ENCODE results near the gene TMEM245. TPM values are rescaled to one million over a fixed set of nuclear protein-coding genes. Genes with fewer than 3 reads are reported as not detected.

Gene TMEM245
- total and polyA plus RNA-seq, 9 donors: 28.1 to 102 (median 77.4) TPM

DNA sequence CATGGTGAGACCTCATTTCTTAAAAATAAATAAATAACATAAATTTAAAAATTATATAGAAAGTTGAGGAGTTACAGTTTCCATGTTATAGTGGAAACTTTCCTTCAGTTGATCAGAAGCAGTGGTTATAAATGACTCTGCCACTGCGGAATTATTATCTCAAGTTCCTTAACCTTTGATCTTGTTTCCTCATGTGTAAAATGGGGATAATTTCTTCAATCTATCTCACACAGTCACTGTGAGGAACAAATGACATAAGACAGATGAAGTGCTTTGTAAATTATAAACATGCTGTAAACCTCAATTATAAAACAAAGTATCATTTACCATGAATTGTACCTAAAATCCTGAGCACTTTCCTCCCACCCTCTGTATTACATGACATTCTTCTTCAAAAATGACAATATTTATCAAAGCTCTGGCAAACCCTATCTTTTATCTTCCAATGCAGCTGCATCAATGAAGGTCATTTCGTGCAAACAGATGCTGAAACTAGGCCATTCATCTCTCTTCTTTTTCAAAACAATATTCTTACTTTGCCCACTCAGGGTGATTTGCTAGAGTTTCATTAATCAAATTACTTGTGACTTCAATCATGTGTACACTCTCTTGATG, 46.8 kb downstream of the TMEM245 start:
- 12 to 42% (median 16%) methylated on average over 2 of the region's 2 CpGs for WGBS, 3 donors
- no peak for DNase-seq
- Histone ChIP-seq H3K9me3 (no peaks in the 10 kb centered on the region), H3K27ac (peak overlapping the region in 1 of 2 donors; percentile 54), H3K27me3 (no peaks in the 10 kb centered on the region), H3K4me1 (ENCODE audit: insufficient read depth) (peaks cover 5% of the 10 kb centered on the region), H3K36me3 (no peaks in the 10 kb centered on the region), H3K4me3 (no peak overlapping the region)
- intact Hi-C loops (cut with DNase I): no loop called here
- TF ChIP-seq EP300 (IDR thresholded peaks at IDR 0.05): no peak
- TF ChIP-seq CTCF (IDR thresholded peaks at IDR 0.05): no peak
- TF ChIP-seq POLR2A (IDR thresholded peaks at IDR 0.05): no peak

GRCh38 chr9:109072133-109072692, 47.5 kb downstream of the TMEM245 start:
- whole genome bisulfite sequencing, 3 donors: 20 to 35% (median 27%) methylated on average over 8 of the region's 8 CpGs
- intact Hi-C loops (cut with DNase I): no loop called here
- TF ChIP-seq CTCF (IDR thresholded peaks at IDR 0.05) (no peak), POLR2A (IDR thresholded peaks at IDR 0.05) (no peak), EP300 (IDR thresholded peaks at IDR 0.05) (no peak)
- H3K4me3 ChIP-seq: no peak overlapping the region
- peaks cover 5% of the 10 kb centered on the region for H3K4me1 ChIP-seq (ENCODE audit: insufficient read depth)
- H3K27me3 ChIP-seq: no peaks in the 10 kb centered on the region
- no peaks in the 10 kb centered on the region for H3K36me3 ChIP-seq
- H3K27ac ChIP-seq: peak overlapping the region in 1 of 2 donors; percentile 54
- H3K9me3 ChIP-seq: no peaks in the 10 kb centered on the region
- DNase-seq: peak in 1 of 5 donors; percentile 14

DNA sequence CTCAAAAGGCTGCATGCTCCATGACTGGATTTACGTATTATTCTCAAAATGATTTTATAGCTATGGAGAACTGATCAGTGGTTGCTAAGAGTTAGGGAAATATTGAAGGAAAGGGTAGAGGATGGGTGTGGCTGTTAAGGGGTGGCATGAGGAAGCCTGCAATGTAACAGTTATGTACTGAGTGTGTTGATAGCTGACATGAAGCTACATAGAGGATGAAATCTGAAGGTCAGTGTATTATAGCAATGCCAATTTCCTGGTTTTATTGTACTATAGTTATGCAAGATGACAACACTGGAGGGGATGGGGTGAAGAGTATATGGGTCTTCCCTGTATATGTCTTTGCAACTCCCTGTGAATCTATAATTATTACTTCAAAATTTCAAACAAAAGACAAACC, 51.0 kb downstream of the TMEM245 start:
- Histone ChIP-seq H3K4me3 (no peak overlapping the region), H3K27me3 (no peaks in the 10 kb centered on the region), H3K27ac (no peak overlapping the region), H3K9me3 (no peaks in the 10 kb centered on the region), H3K4me1 (ENCODE audit: insufficient read depth) (peaks cover 6% of the 10 kb centered on the region), H3K36me3 (no peaks in the 10 kb centered on the region)
- intact Hi-C loops (cut with DNase I): no loop called here
- DNase-seq: no peak
- no peak for TF ChIP-seq EP300 (IDR thresholded peaks at IDR 0.05)
- no peak for TF ChIP-seq POLR2A (IDR thresholded peaks at IDR 0.05)
- no peak for TF ChIP-seq CTCF (IDR thresholded peaks at IDR 0.05)
- WGBS, 3 donors: 96 to 97% (median 96%) methylated on average over 1 of the region's 1 CpG

- H3K36me3 ChIP-seq: no peaks in the 10 kb centered on the region
- no peaks in the 10 kb centered on the region for H3K27me3 ChIP-seq
- TF ChIP-seq POLR2A (IDR thresholded peaks at IDR 0.05): no peak
- TF ChIP-seq EP300 (IDR thresholded peaks at IDR 0.05): no peak
- no peak for TF ChIP-seq CTCF (IDR thresholded peaks at IDR 0.05)
- no peaks in the 10 kb centered on the region for H3K9me3 ChIP-seq
- H3K4me3 ChIP-seq: no peak overlapping the region
- 91 to 95% (median 93%) methylated on average over 2 of the region's 2 CpGs for WGBS, 3 donors
- no peak overlapping the region for H3K27ac ChIP-seq
- intact Hi-C loops (cut with DNase I): no loop called here
- no peak for DNase-seq
- peaks cover 1% of the 10 kb centered on the region for H3K4me1 ChIP-seq (ENCODE audit: insufficient read depth)
These were observed 54.6 kb downstream of the TMEM245 start for GRCh38 chr9:109064963-109065702.
